GM12874 (cell line): ENCODE results near the gene LPP.

Experiments used
- TF ChIP-seq, protein P1 (sequence below): IDR thresholded peaks from 2 replicates; pipeline ENCODE4 v1.5.1; 2011; ENCODE audit warnings: low read depth, mild to moderate bottlenecking, control low read depth, low read length, moderate library complexity; ENCODE audit not compliant: insufficient read depth

Gene LPP

DNA sequence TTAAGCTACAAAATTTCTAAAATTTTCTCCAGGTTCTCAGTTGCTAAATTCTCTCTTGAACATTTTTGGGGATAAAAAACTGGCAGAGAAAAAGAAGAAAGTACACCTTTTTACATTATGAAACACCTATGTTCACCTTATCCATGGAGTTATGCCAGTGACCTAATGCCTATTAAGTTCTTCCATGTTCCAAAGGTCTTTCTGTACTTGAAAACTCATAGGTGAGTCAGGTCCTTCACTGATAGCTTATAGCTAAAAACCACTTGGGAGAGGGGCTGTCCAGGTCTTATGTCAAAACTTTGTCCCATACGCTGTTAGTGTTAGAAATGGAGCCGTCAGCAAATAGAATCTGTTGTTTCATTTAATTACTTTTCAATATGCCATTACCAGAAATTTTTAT lies 530.3 kb downstream of the LPP start:
- TF ChIP-seq, protein P1, sequence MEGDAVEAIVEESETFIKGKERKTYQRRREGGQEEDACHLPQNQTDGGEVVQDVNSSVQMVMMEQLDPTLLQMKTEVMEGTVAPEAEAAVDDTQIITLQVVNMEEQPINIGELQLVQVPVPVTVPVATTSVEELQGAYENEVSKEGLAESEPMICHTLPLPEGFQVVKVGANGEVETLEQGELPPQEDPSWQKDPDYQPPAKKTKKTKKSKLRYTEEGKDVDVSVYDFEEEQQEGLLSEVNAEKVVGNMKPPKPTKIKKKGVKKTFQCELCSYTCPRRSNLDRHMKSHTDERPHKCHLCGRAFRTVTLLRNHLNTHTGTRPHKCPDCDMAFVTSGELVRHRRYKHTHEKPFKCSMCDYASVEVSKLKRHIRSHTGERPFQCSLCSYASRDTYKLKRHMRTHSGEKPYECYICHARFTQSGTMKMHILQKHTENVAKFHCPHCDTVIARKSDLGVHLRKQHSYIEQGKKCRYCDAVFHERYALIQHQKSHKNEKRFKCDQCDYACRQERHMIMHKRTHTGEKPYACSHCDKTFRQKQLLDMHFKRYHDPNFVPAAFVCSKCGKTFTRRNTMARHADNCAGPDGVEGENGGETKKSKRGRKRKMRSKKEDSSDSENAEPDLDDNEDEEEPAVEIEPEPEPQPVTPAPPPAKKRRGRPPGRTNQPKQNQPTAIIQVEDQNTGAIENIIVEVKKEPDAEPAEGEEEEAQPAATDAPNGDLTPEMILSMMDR, result no peak

DNA sequence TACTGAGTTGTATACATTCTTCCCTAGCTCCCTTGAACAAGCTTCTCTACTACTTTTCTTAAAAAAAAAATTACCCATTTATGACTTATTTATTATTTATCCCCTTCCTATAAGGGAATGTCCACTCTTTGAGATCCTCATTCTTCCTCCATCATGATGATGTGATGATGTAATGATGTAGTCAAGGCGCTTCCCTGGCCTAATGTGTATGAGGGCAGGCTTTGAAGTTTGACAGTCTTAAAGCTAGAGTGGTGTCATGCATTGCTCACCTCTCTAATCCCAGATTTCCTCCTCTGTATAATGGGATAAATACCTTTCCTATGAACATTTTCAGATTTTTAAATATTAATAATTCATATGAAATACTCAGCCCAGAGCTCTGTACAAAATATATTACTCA lies 531.8 kb downstream of the LPP start:
- TF ChIP-seq, protein P1, result no peak

DNA sequence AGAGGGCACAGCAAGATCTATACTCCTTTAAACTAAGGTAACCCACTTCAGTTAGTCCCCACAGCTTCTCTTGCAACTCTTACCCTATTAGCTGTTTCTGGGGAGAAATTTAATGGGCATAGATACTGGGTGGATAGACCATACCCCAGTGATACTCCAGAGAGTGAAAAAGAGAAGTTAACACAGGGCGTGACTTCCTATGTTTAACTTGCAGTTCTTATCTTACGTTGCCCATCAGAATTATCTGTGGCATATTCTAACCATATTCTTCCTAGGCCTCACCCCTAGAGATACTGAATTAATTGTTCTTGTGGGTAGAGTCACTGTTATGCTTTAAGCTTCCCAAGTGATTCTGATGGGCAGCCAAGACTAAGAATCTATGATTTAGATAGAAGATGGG lies 532.4 kb downstream of the LPP start:
- TF ChIP-seq, protein P1, result no peak

DNA sequence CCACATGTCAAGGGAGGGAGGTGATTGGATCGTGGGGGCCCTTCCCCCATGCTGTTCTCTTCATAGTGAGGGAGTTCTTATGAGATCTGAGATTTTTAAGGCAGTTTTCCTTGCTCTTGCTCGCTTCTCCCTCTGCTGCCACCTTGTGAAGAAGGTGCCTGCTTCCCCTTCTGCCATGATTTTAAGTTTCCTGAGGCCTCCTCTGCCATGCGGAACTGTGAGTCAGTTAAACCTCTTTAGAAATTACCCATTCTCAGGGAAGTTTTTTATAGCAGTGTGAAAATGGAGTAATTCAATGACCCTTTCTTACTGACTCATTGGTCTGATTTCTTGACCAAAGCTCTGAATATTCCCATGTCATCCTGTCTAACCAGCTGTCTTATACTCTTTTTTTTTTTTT lies 533.4 kb downstream of the LPP start:
- TF ChIP-seq, protein P1, result no peak

DNA sequence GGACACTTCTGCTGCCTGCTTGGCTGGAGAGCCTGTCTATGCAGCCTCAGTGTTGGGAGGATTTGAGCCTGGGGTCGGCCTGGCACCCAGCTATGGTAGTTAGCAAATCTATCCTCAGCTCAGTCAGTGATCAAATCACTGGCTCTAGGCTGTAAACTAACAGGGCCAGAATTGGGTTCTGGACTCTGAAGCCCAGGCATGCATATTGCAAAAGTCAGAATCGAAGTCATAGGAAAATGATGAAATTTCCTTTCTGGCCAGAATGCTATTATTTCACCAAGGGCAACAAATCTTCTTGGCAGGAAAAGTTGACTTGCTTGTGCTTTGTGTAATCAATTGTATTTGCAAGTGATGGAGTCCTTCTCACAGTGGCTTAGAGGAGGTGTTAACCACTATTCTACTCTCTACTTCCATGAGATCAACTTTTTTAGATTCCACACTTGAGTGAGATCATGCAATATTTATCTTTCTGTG lies 535.2 kb downstream of the LPP start:
- TF ChIP-seq, protein P1, result no peak

DNA sequence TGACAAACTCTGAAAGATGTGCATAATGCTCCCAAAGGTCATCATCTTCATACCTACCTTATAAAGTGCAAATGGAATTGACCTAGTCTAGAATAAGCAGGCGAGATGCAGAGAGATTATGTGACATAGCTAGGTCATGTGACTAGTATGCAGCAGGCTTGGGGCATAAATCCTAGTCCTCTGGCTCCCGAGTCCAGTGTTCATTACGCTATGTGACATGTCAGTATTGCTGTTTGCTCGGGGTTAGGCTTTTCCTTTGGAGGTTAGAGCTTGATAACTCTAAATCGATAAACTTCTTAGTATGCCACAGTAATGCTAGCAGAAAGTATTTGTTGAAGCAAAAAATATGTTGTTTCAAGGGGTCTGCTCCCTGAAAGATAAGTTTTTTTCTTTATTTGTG lies 536.1 kb downstream of the LPP start:
- TF ChIP-seq, protein P1, result no peak

DNA sequence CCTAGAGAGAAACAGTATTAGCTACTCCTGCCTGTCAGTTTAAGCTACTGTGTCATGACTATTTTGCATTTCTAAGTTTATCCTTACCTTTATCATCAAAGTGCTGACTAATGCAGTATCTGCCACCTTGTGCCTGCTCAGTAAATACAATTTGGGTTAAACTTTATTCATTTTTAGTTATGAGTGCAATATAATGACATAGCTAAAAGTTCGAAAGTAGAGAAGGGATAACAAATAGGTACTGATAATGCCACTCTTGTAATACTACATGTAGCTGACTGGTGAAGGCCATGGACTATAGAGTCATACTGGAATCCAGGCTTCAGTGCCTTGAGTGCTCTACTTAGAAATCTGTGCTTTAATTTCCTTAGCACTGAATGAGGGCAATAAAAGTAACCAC lies 537.0 kb downstream of the LPP start:
- TF ChIP-seq, protein P1, result no peak

DNA sequence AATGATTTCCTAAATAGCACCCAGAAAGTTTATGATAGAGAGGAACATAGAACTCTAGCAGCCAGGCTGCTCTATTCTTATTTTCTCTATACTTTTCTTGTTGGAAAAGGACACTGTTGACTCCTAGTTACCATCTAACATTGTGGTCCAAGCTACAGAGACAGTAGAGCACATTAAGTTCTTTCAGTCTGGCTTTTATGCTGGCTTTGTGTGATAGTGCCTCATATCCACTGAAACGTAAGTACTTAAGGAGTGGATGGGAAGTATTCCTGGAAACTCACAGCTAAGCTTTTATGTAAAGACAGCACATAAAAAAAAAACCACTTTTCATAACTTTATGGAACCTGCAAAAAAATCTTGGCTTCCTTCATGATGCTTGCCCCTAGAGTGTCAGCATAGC lies 537.7 kb downstream of the LPP start:
- TF ChIP-seq, protein P1, result no peak
